Measurements from ENCODE around the gene EEF1G.

Gene EEF1G

DNA sequence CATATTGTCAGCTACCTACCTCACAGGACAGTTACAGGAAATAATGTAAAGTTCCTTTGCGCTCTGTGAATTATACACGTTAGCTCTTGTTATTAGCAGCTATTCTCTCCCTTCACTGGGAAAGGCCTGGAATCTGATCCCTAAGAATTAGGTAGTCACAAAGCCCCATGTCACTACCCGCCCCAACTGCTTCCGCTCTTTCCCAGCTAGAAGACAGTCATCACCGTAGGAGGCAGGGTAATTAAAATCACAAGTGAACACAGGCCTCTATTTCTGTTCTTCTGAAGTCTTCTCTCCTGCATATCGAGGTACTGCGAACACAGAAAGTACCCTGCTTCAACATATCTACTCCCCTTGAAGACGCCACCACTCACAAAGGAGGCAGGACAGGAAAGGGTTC, 14.5 kb downstream of the EEF1G start:
- Histone ChIP-seq H3K27me3 (replicated peaks; ENCODE audit: insufficient read depth, low read length) (no peaks in the 10 kb centered on the region), H2AFZ (ENCODE audit: low read length) (no peak overlapping the region), H4K20me1 (ENCODE audit: insufficient read depth, low read length) (0 out of 2 replicates have a peak, but pooled peaks cover 5% of the 10 kb centered on the region), H3K27ac (ENCODE audit: low read length) (peak overlapping the region; percentile 99; the same call in 1 of the 2 replicates), H3K36me3 (replicated peaks; ENCODE audit: insufficient read depth, low read length) (peaks cover 7% of the 10 kb centered on the region), H3K4me2 (ENCODE audit: low read depth, low read length) (no peak overlapping the region), H3K4me3 (ENCODE audit: low read length) (no peak overlapping the region), H3K9me3 (replicated peaks; ENCODE audit: insufficient read depth, low read length) (no peaks in the 10 kb centered on the region), H3K9ac (ENCODE audit: low read length) (no peak overlapping the region), H3K4me1 (ENCODE audit: low read length) (peaks cover 61% of the 10 kb centered on the region), H3K79me2 (ENCODE audit: low read length) (peaks cover 43% of the 10 kb centered on the region), H3K9me2 (replicated peaks; ENCODE audit: insufficient read depth, low read length) (no peaks in the 10 kb centered on the region), H3F3A (ENCODE audit: insufficient read depth, low read length) (peaks cover 69% of the 10 kb centered on the region)
- no peak for DNase-seq
- TF ChIP-seq EZH2 (optimal IDR thresholded peaks at IDR 0.05; ENCODE audit: low read depth, low read length), result no peak
- TF ChIP-seq, protein P1, sequence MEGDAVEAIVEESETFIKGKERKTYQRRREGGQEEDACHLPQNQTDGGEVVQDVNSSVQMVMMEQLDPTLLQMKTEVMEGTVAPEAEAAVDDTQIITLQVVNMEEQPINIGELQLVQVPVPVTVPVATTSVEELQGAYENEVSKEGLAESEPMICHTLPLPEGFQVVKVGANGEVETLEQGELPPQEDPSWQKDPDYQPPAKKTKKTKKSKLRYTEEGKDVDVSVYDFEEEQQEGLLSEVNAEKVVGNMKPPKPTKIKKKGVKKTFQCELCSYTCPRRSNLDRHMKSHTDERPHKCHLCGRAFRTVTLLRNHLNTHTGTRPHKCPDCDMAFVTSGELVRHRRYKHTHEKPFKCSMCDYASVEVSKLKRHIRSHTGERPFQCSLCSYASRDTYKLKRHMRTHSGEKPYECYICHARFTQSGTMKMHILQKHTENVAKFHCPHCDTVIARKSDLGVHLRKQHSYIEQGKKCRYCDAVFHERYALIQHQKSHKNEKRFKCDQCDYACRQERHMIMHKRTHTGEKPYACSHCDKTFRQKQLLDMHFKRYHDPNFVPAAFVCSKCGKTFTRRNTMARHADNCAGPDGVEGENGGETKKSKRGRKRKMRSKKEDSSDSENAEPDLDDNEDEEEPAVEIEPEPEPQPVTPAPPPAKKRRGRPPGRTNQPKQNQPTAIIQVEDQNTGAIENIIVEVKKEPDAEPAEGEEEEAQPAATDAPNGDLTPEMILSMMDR (IDR thresholded peaks at IDR 0.05; ENCODE audit: low read length), result no peak
- no peak for TF ChIP-seq EZH2phosphoT487 (IDR thresholded peaks at IDR 0.05; ENCODE audit: low read length)

DNA sequence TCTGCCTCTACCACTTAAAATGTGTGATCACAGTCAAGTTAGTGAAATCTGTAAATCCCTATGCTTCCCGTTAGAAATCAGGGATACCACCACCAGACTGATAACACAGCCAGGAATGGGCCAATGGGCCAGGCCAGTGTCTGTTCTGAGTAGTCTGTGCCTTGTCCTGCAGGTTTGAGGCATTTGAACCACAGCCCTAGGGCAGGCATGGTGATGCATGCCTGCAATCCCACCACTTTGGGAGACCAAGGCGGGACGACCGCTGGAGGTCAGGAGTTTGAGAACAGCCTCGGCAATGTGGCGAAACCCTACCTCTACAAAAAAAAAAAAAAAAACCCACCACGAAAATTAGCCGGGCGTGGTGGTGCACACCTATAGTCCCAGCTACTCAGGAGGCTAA, 15.0 kb downstream of the EEF1G start:
- Histone ChIP-seq H3K27ac (ENCODE audit: low read length) (peak overlapping the region; percentile 99; the same call in 1 of the 2 replicates), H3F3A (ENCODE audit: insufficient read depth, low read length) (peaks cover 66% of the 10 kb centered on the region), H3K4me3 (ENCODE audit: low read length) (no peak overlapping the region), H3K4me1 (ENCODE audit: low read length) (peaks cover 61% of the 10 kb centered on the region), H2AFZ (ENCODE audit: low read length) (no peak overlapping the region), H3K27me3 (replicated peaks; ENCODE audit: insufficient read depth, low read length) (no peaks in the 10 kb centered on the region), H3K9me2 (replicated peaks; ENCODE audit: insufficient read depth, low read length) (no peaks in the 10 kb centered on the region), H3K9me3 (replicated peaks; ENCODE audit: insufficient read depth, low read length) (no peaks in the 10 kb centered on the region), H3K4me2 (ENCODE audit: low read depth, low read length) (0 out of 2 replicates have a peak overlapping the region, but pooled peaks have one; percentile 12), H4K20me1 (ENCODE audit: insufficient read depth, low read length) (0 out of 2 replicates have a peak, but pooled peaks cover 3% of the 10 kb centered on the region), H3K36me3 (replicated peaks; ENCODE audit: insufficient read depth, low read length) (peaks cover 4% of the 10 kb centered on the region), H3K9ac (ENCODE audit: low read length) (no peak overlapping the region), H3K79me2 (ENCODE audit: low read length) (peaks cover 38% of the 10 kb centered on the region)
- no peak for DNase-seq
- TF ChIP-seq EZH2phosphoT487 (IDR thresholded peaks at IDR 0.05; ENCODE audit: low read length) (no peak), EZH2 (optimal IDR thresholded peaks at IDR 0.05; ENCODE audit: low read depth, low read length) (no peak)
- TF ChIP-seq, protein P1 (IDR thresholded peaks at IDR 0.05; ENCODE audit: low read length), result no peak

DNA sequence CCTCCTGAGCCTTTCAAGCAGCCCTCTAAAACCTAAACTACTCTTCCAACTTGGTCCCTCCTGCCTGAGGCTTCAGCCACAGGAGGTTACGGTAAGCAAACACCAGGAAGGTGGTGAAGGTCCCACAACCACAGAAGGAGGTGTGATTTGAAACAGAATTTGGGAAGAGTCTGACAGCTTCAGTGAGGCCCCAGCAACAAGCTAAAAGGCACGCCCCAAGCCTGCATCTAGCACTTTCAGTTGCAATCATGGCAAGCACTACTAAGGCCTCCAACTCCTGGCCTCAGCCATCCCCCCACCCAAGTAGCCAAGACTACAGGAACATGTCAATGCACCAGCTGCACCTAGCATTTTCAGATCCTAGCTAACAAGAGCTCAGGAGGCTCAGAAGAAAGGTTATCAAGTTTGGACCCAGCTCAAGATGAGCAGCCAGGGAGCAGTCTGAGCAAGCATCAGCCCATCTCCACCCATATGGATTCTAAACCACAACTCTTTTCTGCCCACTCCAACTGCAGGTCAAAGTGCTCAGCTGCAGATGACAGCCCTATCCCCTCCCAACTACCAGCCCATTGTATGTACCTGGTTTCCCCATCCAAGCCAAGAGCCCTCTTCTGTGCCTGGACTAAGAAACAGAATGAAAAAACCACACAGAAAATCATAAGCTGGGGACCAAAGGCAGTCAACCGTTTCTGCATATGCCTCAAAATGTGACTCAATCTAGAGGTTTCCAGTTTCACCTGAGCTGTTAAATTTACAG, 16.6 kb downstream of the EEF1G start:
- Histone ChIP-seq H3K4me2 (ENCODE audit: low read depth, low read length) (peak overlapping the region; percentile 82), H3K4me1 (ENCODE audit: low read length) (peaks cover 75% of the 10 kb centered on the region), H3K4me3 (ENCODE audit: low read length) (peak overlapping the region; percentile 29; the same call in 1 of the 2 replicates), H3K36me3 (replicated peaks; ENCODE audit: insufficient read depth, low read length) (no peaks in the 10 kb centered on the region; the same call in 1 of the 2 replicates), H3K9ac (ENCODE audit: low read length) (peak overlapping the region; percentile 91), H3F3A (ENCODE audit: insufficient read depth, low read length) (peaks cover 67% of the 10 kb centered on the region), H4K20me1 (ENCODE audit: insufficient read depth, low read length) (no peaks in the 10 kb centered on the region), H3K9me2 (replicated peaks; ENCODE audit: insufficient read depth, low read length) (no peaks in the 10 kb centered on the region), H3K9me3 (replicated peaks; ENCODE audit: insufficient read depth, low read length) (no peaks in the 10 kb centered on the region), H3K27me3 (replicated peaks; ENCODE audit: insufficient read depth, low read length) (no peaks in the 10 kb centered on the region), H3K79me2 (ENCODE audit: low read length) (peaks cover 23% of the 10 kb centered on the region), H3K27ac (ENCODE audit: low read length) (peak overlapping the region; percentile 99), H2AFZ (ENCODE audit: low read length) (peak overlapping the region; percentile 13; the same call in 1 of the 2 replicates)
- no peak for TF ChIP-seq EZH2 (optimal IDR thresholded peaks at IDR 0.05; ENCODE audit: low read depth, low read length)
- TF ChIP-seq, protein P1 (IDR thresholded peaks at IDR 0.05; ENCODE audit: low read length), result no peak
- TF ChIP-seq EZH2phosphoT487 (IDR thresholded peaks at IDR 0.05; ENCODE audit: low read length), result no peak
- peak; percentile 85 for DNase-seq
